DOHH2 (cell line): ENCODE data around the gene ANKRD6.

Experiments
- H3F3A ChIP-seq: fragments of 200-600 bp; sonication (generic), shearing (Covaris generic); 2 replicates; pipeline ENCODE4 v1.6.0; 2016; ENCODE audit warnings: antibody characterized with exemption, mild to moderate bottlenecking; ENCODE audit not compliant: control insufficient read depth, insufficient read depth
- H3K27ac ChIP-seq: fragments of 200-600 bp; sonication (generic); 2 replicates; pipeline ENCODE4 v1.5.1; 2014; ENCODE audit warnings: low read depth, mild to moderate bottlenecking, low read length, moderate library complexity
- H3K27me3 ChIP-seq: fragments of 200-600 bp; sonication (generic); 2 replicates; pipeline ENCODE4 v1.6.1; 2014; ENCODE audit warnings: mild to moderate bottlenecking, low read length, mixed read lengths; ENCODE audit not compliant: control insufficient read depth
- H3K36me3 ChIP-seq: fragments of 200-600 bp; sonication (generic); 2 replicates; pipeline ENCODE4 v1.6.1; 2014; ENCODE audit warnings: mild to moderate bottlenecking, low read length, moderate library complexity, mixed read lengths; ENCODE audit not compliant: control insufficient read depth
- H3K4me1 ChIP-seq: fragments of 200-600 bp; sonication (generic); 2 replicates; pipeline ENCODE4 v1.6.1; 2014; ENCODE audit warnings: mild to moderate bottlenecking, low read length, mixed read lengths; ENCODE audit not compliant: control insufficient read depth
- H3K4me2 ChIP-seq: fragments of 200-600 bp; sonication (generic); 2 replicates; pipeline ENCODE4 v1.6.0; 2014; ENCODE audit warnings: mild to moderate bottlenecking, low read length, moderate library complexity
- H3K4me3 ChIP-seq: fragments of 200-600 bp; sonication (generic); 2 replicates; pipeline ENCODE4 v1.5.1; 2014; ENCODE audit warnings: mild to moderate bottlenecking, low read length, mixed read lengths
- H3K79me2 ChIP-seq: fragments of 200-600 bp; sonication (generic); 2 replicates; pipeline ENCODE4 v1.6.1; 2014; ENCODE audit warnings: mild to moderate bottlenecking, low read length, mixed read lengths; ENCODE audit not compliant: control insufficient read depth
- H3K9me2 ChIP-seq: fragments of 200-600 bp; sonication (generic); replicated peaks from 2 replicates; pipeline ENCODE4 v1.6.1; 2014; ENCODE audit warnings: mild to moderate bottlenecking, low read length, mixed read lengths; ENCODE audit not compliant: control insufficient read depth
- H3K9me3 ChIP-seq: fragments of 200-600 bp; sonication (generic); 2 replicates; pipeline ENCODE4 v1.6.1; 2014; ENCODE audit warnings: antibody characterized with exemption, low read length, mixed read lengths; ENCODE audit not compliant: control insufficient read depth, insufficient read depth
- H4K20me1 ChIP-seq: fragments of 200-600 bp; sonication (generic); 2 replicates; pipeline ENCODE4 v1.6.0; 2014; ENCODE audit warnings: low read depth, mild to moderate bottlenecking, antibody characterized with exemption, low read length, moderate library complexity; ENCODE audit not compliant: control insufficient read depth, insufficient read depth
- CTCF ChIP-seq: fragments of 200-600 bp; sonication (generic); IDR thresholded peaks from one replicate; pipeline ENCODE4 v1.5.1; 2014; ENCODE audit warnings: antibody characterized with exemption, mild to moderate bottlenecking, low read depth, low read length; ENCODE audit not compliant: poor library complexity, severe bottlenecking
- EZH2phosphoT487 ChIP-seq: fragments of 200-600 bp; sonication (generic); IDR thresholded peaks from 2 replicates; pipeline ENCODE4 v1.6.1; 2017; ENCODE audit warnings: borderline replicate concordance, mild to moderate bottlenecking, antibody characterized with exemption, low read length, moderate library complexity, mixed read lengths

Gene ANKRD6

GRCh38 chr6:89464295-89464694, 31.3 kb downstream of the ANKRD6 start:
- Histone ChIP-seq H3K9me3 (no peaks in the 10 kb centered on the region), H3K9me2 (no peaks in the 10 kb centered on the region), H3K4me1 (no peaks in the 10 kb centered on the region), H3K36me3 (no peaks in the 10 kb centered on the region), H3K27me3 (peaks cover 12% of the 10 kb centered on the region), H3K4me2 (no peak overlapping the region), H3K4me3 (no peak overlapping the region), H3K27ac (no peak overlapping the region), H4K20me1 (no peaks in the 10 kb centered on the region), H3F3A (no peaks in the 10 kb centered on the region), H3K79me2 (no peaks in the 10 kb centered on the region)
- no peak for TF ChIP-seq CTCF
- TF ChIP-seq EZH2phosphoT487: no peak

- H3K4me2 ChIP-seq: no peak overlapping the region
- H3F3A ChIP-seq: no peaks in the 10 kb centered on the region
- H4K20me1 ChIP-seq: no peaks in the 10 kb centered on the region
- no peaks in the 10 kb centered on the region for H3K36me3 ChIP-seq
- TF ChIP-seq CTCF (no peak), EZH2phosphoT487 (no peak)
- no peaks in the 10 kb centered on the region for H3K79me2 ChIP-seq
- H3K27ac ChIP-seq: no peak overlapping the region
- H3K27me3 ChIP-seq: peaks cover 24% of the 10 kb centered on the region
- H3K4me3 ChIP-seq: no peak overlapping the region
- no peaks in the 10 kb centered on the region for H3K9me3 ChIP-seq
- no peaks in the 10 kb centered on the region for H3K4me1 ChIP-seq
- no peaks in the 10 kb centered on the region for H3K9me2 ChIP-seq
These were observed 34.5 kb downstream of the ANKRD6 start for GRCh38 chr6:89467437-89467836.

- no peak for TF ChIP-seq EZH2phosphoT487
- TF ChIP-seq CTCF: no peak
- peaks cover 26% of the 10 kb centered on the region for H3K27me3 ChIP-seq
These were observed 36.0 kb downstream of the ANKRD6 start for GRCh38 chr6:89468998-89469397.

More at GRCh38 chr6:89468998-89469397, 36.0 kb downstream of the ANKRD6 start:
- no peak overlapping the region for H3K27ac ChIP-seq
- H3K9me2 ChIP-seq: no peaks in the 10 kb centered on the region
- H3K9me3 ChIP-seq: no peaks in the 10 kb centered on the region
- no peaks in the 10 kb centered on the region for H3K36me3 ChIP-seq
- no peak overlapping the region for H3K4me3 ChIP-seq
- H3K4me2 ChIP-seq: no peak overlapping the region
- H4K20me1 ChIP-seq: no peaks in the 10 kb centered on the region
- H3K79me2 ChIP-seq: no peaks in the 10 kb centered on the region
- H3K4me1 ChIP-seq: no peaks in the 10 kb centered on the region
- H3F3A ChIP-seq: no peaks in the 10 kb centered on the region
